GM18502 (cell line): ENCODE results near the gene PCGF6.

Experiments used
- ATAC-seq: cut with Tn5 transposase; IDR thresholded peaks from one replicate; pipeline ENCODE4 v1.9.1; 2021; ENCODE audit warnings: mild to moderate bottlenecking; ENCODE audit not compliant: unreplicated experiment, poor library complexity

Gene PCGF6

GRCh38 chr10:103327906-103328305, 23.0 kb downstream of the PCGF6 start:
- no peak for ATAC-seq

GRCh38 chr10:103316087-103316486, 34.9 kb downstream of the PCGF6 start:
- ATAC-seq: no peak

DNA sequence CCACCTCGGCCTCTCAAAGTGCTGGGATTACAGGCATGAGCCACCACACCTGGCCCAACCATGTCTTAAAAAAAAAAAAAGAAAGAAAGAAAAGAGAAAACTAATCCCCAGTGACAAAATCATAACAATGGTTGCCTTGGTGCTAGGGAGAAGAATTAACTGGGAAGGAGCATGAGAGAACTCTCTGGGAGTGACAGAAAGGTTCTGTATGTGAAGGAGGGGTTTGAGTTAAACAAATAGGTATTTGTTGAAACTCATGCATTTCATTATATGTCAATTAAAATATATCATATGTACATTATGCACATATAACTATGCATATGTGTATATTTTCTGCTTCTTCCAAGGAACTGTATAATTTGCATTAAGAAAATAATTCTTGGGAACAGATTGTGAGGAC, 40.7 kb downstream of the PCGF6 start:
- no peak for ATAC-seq

- no peak for ATAC-seq
Measured at GRCh38 chr10:103307594-103307993, 43.3 kb downstream of the PCGF6 start.

GRCh38 chr10:103295374-103296015, 55.4 kb downstream of the PCGF6 start:
- ATAC-seq: no peak

- ATAC-seq: no peak
Measured at GRCh38 chr10:103291588-103291987, 59.4 kb downstream of the PCGF6 start.

DNA sequence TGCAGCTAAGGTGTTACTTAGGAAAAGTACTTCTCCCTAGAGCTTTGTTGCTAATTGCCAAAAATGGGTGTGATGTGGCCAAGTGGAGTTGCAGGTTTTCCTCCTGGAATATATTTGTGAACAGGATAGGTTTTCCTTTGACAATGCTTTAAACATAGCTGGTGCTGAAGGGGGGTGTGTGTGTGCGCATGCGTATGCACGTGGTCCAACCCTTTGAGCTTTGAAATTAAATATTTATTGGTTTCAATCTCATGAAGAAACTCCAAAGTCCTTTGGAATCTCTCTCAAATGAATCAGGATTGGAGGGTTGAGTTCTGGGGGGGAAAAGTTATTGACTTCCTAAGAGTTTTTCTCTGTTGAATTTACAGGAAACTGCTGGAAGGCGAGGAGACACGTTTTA, 62.9 kb downstream of the PCGF6 start:
- ATAC-seq: no peak

DNA sequence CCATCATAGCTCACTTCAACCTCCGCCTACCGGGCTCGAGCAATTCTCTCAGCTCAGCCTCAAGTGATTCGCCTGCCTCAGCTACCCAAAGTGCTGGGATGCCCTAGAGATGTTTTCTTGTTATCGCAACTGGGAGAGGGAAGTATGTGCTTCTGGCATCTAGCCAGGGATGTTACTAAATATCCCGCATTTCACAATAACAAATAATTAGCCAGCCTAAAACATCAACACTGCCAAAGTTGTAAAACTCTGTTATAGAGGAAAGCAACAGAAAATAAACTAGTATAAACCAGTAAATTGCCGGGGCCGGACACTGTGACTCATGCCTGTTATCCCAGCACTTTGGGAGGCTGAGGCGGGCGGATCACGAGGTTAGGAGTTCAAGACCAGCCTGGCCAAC, 66.8 kb downstream of the PCGF6 start:
- ATAC-seq: no peak

DNA sequence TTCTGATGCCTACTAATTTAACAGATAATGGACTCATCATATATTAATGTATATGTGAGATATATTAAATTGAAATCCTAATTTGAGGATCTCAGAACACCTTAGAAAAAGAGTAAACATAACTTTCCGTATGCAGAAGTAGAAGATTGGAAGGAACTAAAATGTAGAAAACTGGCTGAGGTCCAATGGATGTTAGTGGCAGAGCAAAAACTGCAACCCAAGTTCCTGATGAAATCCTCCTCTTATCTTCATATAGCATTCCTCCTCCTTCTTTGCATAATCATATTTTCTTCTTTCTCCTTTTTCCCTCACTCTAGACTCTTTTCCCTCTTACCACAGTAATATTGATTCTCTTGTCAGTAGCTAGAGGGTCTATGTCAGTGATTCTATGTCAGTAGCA, 68.0 kb downstream of the PCGF6 start:
- no peak for ATAC-seq

- no peak for ATAC-seq
Measured at GRCh38 chr10:103281753-103282152, 69.2 kb downstream of the PCGF6 start.

GRCh38 chr10:103280506-103280905, 70.4 kb downstream of the PCGF6 start:
- ATAC-seq: no peak

- no peak for ATAC-seq
Measured at GRCh38 chr10:103280031-103280430, 70.9 kb downstream of the PCGF6 start.

- ATAC-seq: no peak
Measured at GRCh38 chr10:103278862-103279298, 72.1 kb downstream of the PCGF6 start.

GRCh38 chr10:103278537-103278823, 72.5 kb downstream of the PCGF6 start:
- no peak for ATAC-seq

- no peak for ATAC-seq
Measured at GRCh38 chr10:103277713-103278536, 73.0 kb downstream of the PCGF6 start.

- ATAC-seq: peak; percentile 49
Measured at GRCh38 chr10:103276896-103277712, 73.8 kb downstream of the PCGF6 start, which contains the start of gene INA. Gene INA, plus strand, starts transcription at chr10:103277138. Its CDS starts 74 bp downstream, at chr10:103277212.

- no peak for ATAC-seq
Measured at GRCh38 chr10:103276251-103276895, 74.6 kb downstream of the PCGF6 start.

DNA sequence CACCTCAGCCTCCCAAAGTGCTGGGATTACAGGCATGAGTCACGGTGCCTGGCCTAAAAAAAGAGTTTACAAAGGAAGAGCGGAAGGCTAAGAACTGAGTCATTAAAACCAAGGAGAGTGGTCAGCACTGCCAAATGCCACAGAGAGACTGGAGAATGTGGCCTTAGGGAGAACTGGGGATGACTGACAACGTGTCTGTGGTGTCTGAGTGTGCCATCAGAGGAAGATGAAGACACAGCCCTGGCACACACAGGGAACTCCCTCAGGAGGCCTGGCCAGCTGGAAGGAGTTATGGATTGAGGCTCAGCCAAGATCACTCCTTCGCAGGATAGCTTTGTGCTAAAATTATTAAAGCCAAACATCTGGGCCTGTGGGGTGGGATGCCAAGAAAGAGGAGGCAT, 77.9 kb downstream of the PCGF6 start:
- ATAC-seq: no peak

GRCh38 chr10:103265717-103266329, 85.1 kb downstream of the PCGF6 start:
- ATAC-seq: no peak

DNA sequence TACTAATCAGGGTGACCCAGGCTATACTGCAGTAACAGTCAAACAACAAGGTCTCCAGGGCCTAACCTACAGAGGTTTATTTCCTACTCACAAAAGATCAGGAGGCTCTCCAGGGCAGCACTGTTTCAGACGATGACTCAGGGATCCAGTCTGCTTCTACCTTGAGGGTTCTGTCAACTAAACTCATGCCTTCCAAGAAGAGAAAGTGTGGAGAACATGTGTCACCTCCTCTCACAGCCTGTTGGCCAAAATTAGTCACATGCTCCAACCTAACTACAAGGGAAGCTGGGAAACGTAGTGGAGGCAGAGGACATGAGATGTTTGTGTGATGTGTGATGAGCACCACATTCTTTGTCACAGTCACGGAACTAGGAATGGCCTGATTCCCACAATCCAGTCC, 88.7 kb downstream of the PCGF6 start:
- ATAC-seq: no peak
